ENCODE data around the gene ITLN1. TPM values are rescaled to one million over a fixed set of nuclear protein-coding genes. Genes with fewer than 3 reads are reported as not detected.
"Not testable (repeated sequence)": the region's sequence is repeated elsewhere in the genome, so short reads cannot be mapped to it uniquely, and the experiment has no call there.

ITLN1 gene
- total RNA-seq, result 1 to 10 TPM in 1 of 4 donors, under 1 TPM in 1, not detected in 2; 0.90 to 1.2 TPM

- H3K36me3 ChIP-seq, result no peaks in the 10 kb centered on the region
- TF ChIP-seq POLR2A (IDR thresholded peaks at IDR 0.05), result no peak
- TF ChIP-seq, protein P1, sequence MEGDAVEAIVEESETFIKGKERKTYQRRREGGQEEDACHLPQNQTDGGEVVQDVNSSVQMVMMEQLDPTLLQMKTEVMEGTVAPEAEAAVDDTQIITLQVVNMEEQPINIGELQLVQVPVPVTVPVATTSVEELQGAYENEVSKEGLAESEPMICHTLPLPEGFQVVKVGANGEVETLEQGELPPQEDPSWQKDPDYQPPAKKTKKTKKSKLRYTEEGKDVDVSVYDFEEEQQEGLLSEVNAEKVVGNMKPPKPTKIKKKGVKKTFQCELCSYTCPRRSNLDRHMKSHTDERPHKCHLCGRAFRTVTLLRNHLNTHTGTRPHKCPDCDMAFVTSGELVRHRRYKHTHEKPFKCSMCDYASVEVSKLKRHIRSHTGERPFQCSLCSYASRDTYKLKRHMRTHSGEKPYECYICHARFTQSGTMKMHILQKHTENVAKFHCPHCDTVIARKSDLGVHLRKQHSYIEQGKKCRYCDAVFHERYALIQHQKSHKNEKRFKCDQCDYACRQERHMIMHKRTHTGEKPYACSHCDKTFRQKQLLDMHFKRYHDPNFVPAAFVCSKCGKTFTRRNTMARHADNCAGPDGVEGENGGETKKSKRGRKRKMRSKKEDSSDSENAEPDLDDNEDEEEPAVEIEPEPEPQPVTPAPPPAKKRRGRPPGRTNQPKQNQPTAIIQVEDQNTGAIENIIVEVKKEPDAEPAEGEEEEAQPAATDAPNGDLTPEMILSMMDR (IDR thresholded peaks at IDR 0.05), result no peak
- no peak for DNase-seq
- no peaks in the 10 kb centered on the region for H3K9me3 ChIP-seq
- no peaks in the 10 kb centered on the region for H3K4me1 ChIP-seq
- no peaks in the 10 kb centered on the region for H3K27me3 ChIP-seq
- intact Hi-C loops (cut with DNase I; ENCODE audit: low total_unique reads), result no loop called here
- H3K4me3 ChIP-seq, result no peak within 1 kb of the TSS
- H3K27ac ChIP-seq, result no peak within 1 kb of the TSS
These were observed at the start of gene ITLN1 for GRCh38 chr1:160885042-160885441. ITLN1 (minus strand) TSS chr1:160885180; CDS start chr1:160884877, 303 bp downstream.

DNA sequence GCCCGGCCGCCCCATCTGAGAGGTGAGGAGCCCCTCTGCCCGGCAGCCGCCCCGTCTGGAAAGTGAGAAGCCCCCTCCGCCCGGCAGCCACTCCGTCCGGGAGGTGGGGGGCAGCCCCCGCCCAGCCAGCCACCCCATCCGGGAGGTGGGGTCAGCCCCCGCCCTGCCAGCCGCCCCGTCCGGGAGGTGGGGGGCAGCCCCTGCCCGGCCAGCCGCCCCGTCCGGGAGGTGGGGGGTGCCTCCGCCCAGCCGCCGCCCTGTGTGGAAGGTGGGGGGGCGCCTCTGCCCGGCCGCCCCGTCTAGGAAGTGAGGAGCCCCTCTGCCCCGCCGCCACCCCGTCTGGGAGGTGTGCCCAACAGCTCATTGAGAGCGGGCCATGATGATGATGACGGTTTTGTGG, 48.3 kb upstream of the ITLN1 start:
- DNase-seq; H3K36me3 ChIP-seq; H3K27ac ChIP-seq; H3K27me3 ChIP-seq; H3K9me3 ChIP-seq; H3K4me3 ChIP-seq; intact Hi-C loops (cut with DNase I; ENCODE audit: low total_unique reads); H3K4me1 ChIP-seq: not testable (repeated sequence)

DNA sequence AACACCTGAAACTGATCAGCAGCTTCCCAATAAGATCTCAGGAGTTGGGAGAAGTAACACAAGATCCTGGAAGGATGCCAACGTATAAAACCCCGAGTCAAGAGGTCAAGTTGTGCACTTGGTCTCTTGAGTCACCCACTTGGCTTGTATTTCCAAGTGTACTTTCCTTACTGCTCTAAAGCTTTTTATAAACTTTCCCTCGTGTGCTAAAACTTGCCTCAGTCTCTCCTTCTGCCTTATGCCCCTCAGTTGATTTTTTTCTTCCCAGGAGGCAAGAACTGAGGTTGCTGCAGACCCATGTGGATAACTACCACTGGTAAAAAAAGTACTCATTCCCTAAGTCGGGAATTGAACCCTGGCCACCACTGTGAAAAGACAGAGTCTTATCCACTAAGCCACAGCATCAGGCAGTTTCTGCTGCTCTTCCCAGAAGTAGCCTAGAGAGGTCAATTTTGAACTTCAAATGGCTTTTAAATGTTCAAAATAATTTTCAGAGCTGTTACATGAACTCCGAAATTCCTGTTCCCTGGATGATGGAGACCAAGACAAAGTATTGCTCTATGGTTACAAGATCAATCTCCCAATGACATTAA, 40.8 kb upstream of the ITLN1 start:
- Histone ChIP-seq H3K9me3 (no peaks in the 10 kb centered on the region), H3K27ac (no peak overlapping the region), H3K4me1 (no peaks in the 10 kb centered on the region), H3K36me3 (no peaks in the 10 kb centered on the region), H3K27me3 (no peaks in the 10 kb centered on the region), H3K4me3 (no peak overlapping the region)
- no peak for TF ChIP-seq POLR2A (IDR thresholded peaks at IDR 0.05)
- TF ChIP-seq, protein P1 (IDR thresholded peaks at IDR 0.05), result no peak
- intact Hi-C loops (cut with DNase I; ENCODE audit: low total_unique reads), result no loop called here
- DNase-seq, result no peak

GRCh38 chr1:160924791-160925651, 40.0 kb upstream of the ITLN1 start:
- DNase-seq, result no peak
- TF ChIP-seq POLR2A (IDR thresholded peaks at IDR 0.05), result no peak
- TF ChIP-seq, protein P1 (IDR thresholded peaks at IDR 0.05), result no peak
- H3K9me3 ChIP-seq, result no peaks in the 10 kb centered on the region
- no peak overlapping the region for H3K4me3 ChIP-seq
- H3K4me1 ChIP-seq, result no peaks in the 10 kb centered on the region
- no peak overlapping the region for H3K27ac ChIP-seq
- intact Hi-C loops (cut with DNase I; ENCODE audit: low total_unique reads), result no loop called here
- H3K27me3 ChIP-seq, result no peaks in the 10 kb centered on the region
- no peaks in the 10 kb centered on the region for H3K36me3 ChIP-seq

DNA sequence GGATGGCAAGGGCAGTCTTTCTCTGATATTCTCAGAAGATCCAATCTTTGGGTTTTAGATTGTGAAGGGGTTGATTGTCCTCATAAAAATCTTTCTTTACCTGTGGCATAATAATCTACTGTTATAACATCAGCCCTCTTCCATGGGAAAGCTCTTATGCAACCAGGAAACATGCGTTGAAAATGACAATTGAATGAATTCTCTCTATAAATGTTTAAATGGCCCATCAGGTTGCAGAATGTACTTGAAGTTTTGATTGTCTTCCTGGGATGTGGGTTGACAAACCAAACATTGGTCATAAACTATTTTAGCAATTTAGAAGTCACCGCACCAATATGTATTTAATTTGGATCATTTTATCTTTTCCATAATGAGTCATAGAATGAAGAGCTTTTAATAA, 31.7 kb upstream of the ITLN1 start:
- TF ChIP-seq, protein P1 (IDR thresholded peaks at IDR 0.05), result no peak
- TF ChIP-seq POLR2A (IDR thresholded peaks at IDR 0.05), result no peak
- H3K36me3 ChIP-seq, result no peaks in the 10 kb centered on the region
- intact Hi-C loops (cut with DNase I; ENCODE audit: low total_unique reads), result no loop called here
- DNase-seq, result no peak
- no peak overlapping the region for H3K4me3 ChIP-seq
- no peaks in the 10 kb centered on the region for H3K9me3 ChIP-seq
- H3K4me1 ChIP-seq, result no peaks in the 10 kb centered on the region
- H3K27me3 ChIP-seq, result no peaks in the 10 kb centered on the region
- H3K27ac ChIP-seq, result no peak overlapping the region

- DNase-seq, H3K9me3 ChIP-seq, H3K4me1 ChIP-seq: not testable (repeated sequence)
These were observed 28.2 kb upstream of the ITLN1 start for GRCh38 chr1:160913229-160913628.

More at GRCh38 chr1:160913229-160913628, 28.2 kb upstream of the ITLN1 start:
- H3K4me3 ChIP-seq; H3K27me3 ChIP-seq; H3K27ac ChIP-seq; intact Hi-C loops (cut with DNase I; ENCODE audit: low total_unique reads); H3K36me3 ChIP-seq: not testable (repeated sequence)

Data from uterus (tissue), 4 donors.